ENCODE data around the gene SMG6.
"Not testable (repeated sequence)": the region's sequence is repeated elsewhere in the genome, so short reads cannot be mapped to it uniquely, and the experiment has no call there.

The SMG6 gene

GRCh38 chr17:2149934-2150333, 153.7 kb downstream of the SMG6 start:
- Mint-ChIP-seq H3K4me3 (no peak overlapping the region), H3K36me3 (ENCODE audit: low read depth) (peaks cover 58% of the 10 kb centered on the region), H3K9me3 (no peaks in the 10 kb centered on the region), H3K27ac (no peak overlapping the region), H3K4me1 (no peaks in the 10 kb centered on the region), H3K27me3 (ENCODE audit: low read depth, poor library complexity) (peaks cover 2% of the 10 kb centered on the region)
- TF ChIP-seq CTCF (IDR thresholded peaks at IDR 0.05) = no peak
- no peak for DNase-seq

GRCh38 chr17:2146132-2146871, 157.3 kb downstream of the SMG6 start:
- H3K27me3 Mint-ChIP-seq (ENCODE audit: low read depth, poor library complexity) = peaks cover 2% of the 10 kb centered on the region
- H3K4me3 Mint-ChIP-seq = no peak overlapping the region
- no peak for DNase-seq
- H3K36me3 Mint-ChIP-seq (ENCODE audit: low read depth) = peaks cover 41% of the 10 kb centered on the region
- no peaks in the 10 kb centered on the region for H3K9me3 Mint-ChIP-seq
- TF ChIP-seq CTCF (IDR thresholded peaks at IDR 0.05) = no peak
- H3K4me1 Mint-ChIP-seq = no peaks in the 10 kb centered on the region
- H3K27ac Mint-ChIP-seq = no peak overlapping the region

- H3K36me3 Mint-ChIP-seq (ENCODE audit: low read depth) = peaks cover 28% of the 10 kb centered on the region
- H3K9me3 Mint-ChIP-seq = no peaks in the 10 kb centered on the region
- H3K27me3 Mint-ChIP-seq (ENCODE audit: low read depth, poor library complexity) = no peaks in the 10 kb centered on the region
- no peak for DNase-seq
- H3K4me3 Mint-ChIP-seq = no peak overlapping the region
- peak overlapping the region; percentile 59 for H3K27ac Mint-ChIP-seq
- H3K4me1 Mint-ChIP-seq = no peaks in the 10 kb centered on the region
- no peak for TF ChIP-seq CTCF (IDR thresholded peaks at IDR 0.05)
Observed at GRCh38 chr17:2144701-2145100, 158.9 kb downstream of the SMG6 start.

GRCh38 chr17:2143332-2143731, 160.3 kb downstream of the SMG6 start:
- Mint-ChIP-seq H3K27me3 (ENCODE audit: low read depth, poor library complexity) (no peaks in the 10 kb centered on the region), H3K4me3 (no peak overlapping the region), H3K9me3 (no peaks in the 10 kb centered on the region), H3K36me3 (ENCODE audit: low read depth) (peaks cover 16% of the 10 kb centered on the region), H3K27ac (no peak overlapping the region), H3K4me1 (peaks cover 9% of the 10 kb centered on the region)
- DNase-seq = no peak
- TF ChIP-seq CTCF (IDR thresholded peaks at IDR 0.05) = no peak

- Mint-ChIP-seq H3K4me1 (peaks cover 15% of the 10 kb centered on the region), H3K36me3 (ENCODE audit: low read depth) (peaks cover 11% of the 10 kb centered on the region)
- not testable (repeated sequence) for H3K27ac Mint-ChIP-seq; H3K4me3 Mint-ChIP-seq; H3K27me3 Mint-ChIP-seq (ENCODE audit: low read depth, poor library complexity); H3K9me3 Mint-ChIP-seq; DNase-seq
Observed at GRCh38 chr17:2142682-2143081, 160.9 kb downstream of the SMG6 start.

- Mint-ChIP-seq H3K9me3 (no peaks in the 10 kb centered on the region), H3K27me3 (ENCODE audit: low read depth, poor library complexity) (no peaks in the 10 kb centered on the region), H3K36me3 (ENCODE audit: low read depth) (peaks cover 6% of the 10 kb centered on the region), H3K4me1 (peaks cover 22% of the 10 kb centered on the region), H3K4me3 (no peak overlapping the region), H3K27ac (no peak overlapping the region)
- TF ChIP-seq CTCF (IDR thresholded peaks at IDR 0.05) = no peak
- no peak for DNase-seq
Observed at GRCh38 chr17:2140683-2141082, 162.9 kb downstream of the SMG6 start.

All from nephron progenitor cell (in vitro differentiated cells).